ENCODE measurements around the gene CFAP251. TPM values are rescaled to one million over a fixed set of nuclear protein-coding genes. Genes with fewer than 3 reads are reported as not detected.
A peak's percentile ranks its signal among the peaks of the same experiment; 100 is the strongest.

Gene CFAP251
- total and polyA plus RNA-seq, 10 of the 15 experiments (the other 5 are each of a cell fraction or from before 2014, with no cell fraction given), result 0.10 to 0.97 (median 0.64) TPM

GRCh38 chr12:122004633-122005071 lies 86.3 kb downstream of the CFAP251 start:
- ChIA-PET POLR2A (no interaction called here), CTCF (interaction anchor here (1.2 kb wide), 1 partner anchor 86 kb away, joined by 3 read pairs; the partner anchor contains the start of gene CFAP251), RAD21 (ENCODE audit: unreplicated experiment) (interaction anchor here (1.2 kb wide), 1 partner anchor 13 kb away, joined by 3 read pairs; no protein-coding TSS in a partner anchor), SMC1A (ENCODE audit: uncharacterized antibody, unreplicated experiment) (interaction anchor here (0.8 to 4.3 kb wide), 6 partner anchors 13 to 58 kb away, joined by 3 to 20 read pairs (median 4); no protein-coding TSS in a partner anchor)
- peak overlapping the region; percentile 7; the same call in 1 of the 2 replicates for H3K4me2 ChIP-seq (ENCODE audit: control insufficient read depth, insufficient read depth)
- no peaks in the 10 kb centered on the region for H3K36me3 ChIP-seq (ENCODE audit: control insufficient read depth in 2 of 2, insufficient read depth in 2 of 2, low read length in 1 of 2)
- H3K4me1 ChIP-seq (ENCODE audit: control insufficient read depth, insufficient read depth, low read length), result peaks cover 37% of the 10 kb centered on the region
- H3K79me2 ChIP-seq (ENCODE audit: control insufficient read depth, insufficient read depth, low read length), result no peaks in the 10 kb centered on the region
- no peak overlapping the region for H3K27ac ChIP-seq (ENCODE audit: control insufficient read depth, insufficient read depth)
- H3K9me3 ChIP-seq (replicated peaks; ENCODE audit: control insufficient read depth, insufficient read depth, low read length), result no peaks in the 10 kb centered on the region; the same call in 2 of the 3 replicates
- no peak for TF ChIP-seq MAX (IDR thresholded peaks at IDR 0.05; ENCODE audit: low read depth, low read length)
- ATAC-seq (no peak), FAIRE-seq (peak; percentile 86), DNase-seq (ENCODE audit: low read depth, low spot score) (no peak)
- BruUV-seq (replicated peaks), result no TSS peak
- 51% methylated on average over 12 of the region's 12 CpGs for WGBS (ENCODE audit: insufficient coverage, insufficient replicate concordance, low lambda C conversion rate, missing lambda C conversion rate)
- H3K9ac ChIP-seq (ENCODE audit: control insufficient read depth, insufficient read depth, low read length), result no peak overlapping the region
- intact Hi-C loops (cut with micrococcal nuclease; ENCODE audit: unreplicated experiment), result no loop called here
- in situ Hi-C loops (cut with MboI), result no loop called here
- no peaks in the 10 kb centered on the region for H4K20me1 ChIP-seq (ENCODE audit: control insufficient read depth, insufficient read depth)
- H3K27me3 ChIP-seq (replicated peaks in 1 of 2; ENCODE audit: control insufficient read depth in 2 of 2, insufficient read depth in 2 of 2, low read length in 1 of 2), result peaks cover 2 to 5% of the 10 kb centered on the region in 2 experiments; a peak in 3 of 4 replicates
- H3K4me3 ChIP-seq, result no peak overlapping the region
- no peak overlapping the region for H2AFZ ChIP-seq (ENCODE audit: control insufficient read depth, low read depth, low read length)

GRCh38 chr12:122005252-122005776 lies 86.9 kb downstream of the CFAP251 start:
- DNase-seq (ENCODE audit: low read depth, low spot score) (no peak), ATAC-seq (no peak), FAIRE-seq (no peak)
- ChIA-PET SMC1A (ENCODE audit: uncharacterized antibody, unreplicated experiment) (interaction anchor here (0.8 to 4.3 kb wide), 5 partner anchors 14 to 58 kb away, joined by 3 to 20 read pairs (median 4); no protein-coding TSS in a partner anchor), RAD21 (ENCODE audit: unreplicated experiment) (interaction anchor here (1.2 kb wide), 1 partner anchor 13 kb away, joined by 3 read pairs; no protein-coding TSS in a partner anchor), POLR2A (no interaction called here), CTCF (interaction anchor here (1.1 to 1.2 kb wide), 2 partner anchors 13 to 87 kb away, joined by 3 to 4 read pairs; partner anchors contain the start of gene CFAP251)
- no peak for TF ChIP-seq NKRF (conservative IDR thresholded peaks at IDR 0.05)
- no peak for TF ChIP-seq MTA2 (IDR thresholded peaks at IDR 0.05; ENCODE audit: low read depth)
- no peak for TF ChIP-seq RELA (IDR thresholded peaks at IDR 0.05; ENCODE audit: borderline replicate concordance, partially characterized antibody)
- TF ChIP-seq PBX3 (IDR thresholded peaks at IDR 0.05; ENCODE audit: insufficient replicate concordance, low read depth, low read length), result no peak
- 0 out of 2 replicates have a peak overlapping the region, but pooled peaks have one; percentile 7 for H3K4me2 ChIP-seq (ENCODE audit: control insufficient read depth, insufficient read depth)
- H3K36me3 ChIP-seq (ENCODE audit: control insufficient read depth in 2 of 2, insufficient read depth in 2 of 2, low read length in 1 of 2), result no peaks in the 10 kb centered on the region
- H2AFZ ChIP-seq (ENCODE audit: control insufficient read depth, low read depth, low read length), result no peak overlapping the region
- WGBS (ENCODE audit: insufficient coverage, insufficient replicate concordance, low lambda C conversion rate, missing lambda C conversion rate), result 55% methylated on average over 11 of the region's 11 CpGs
- H4K20me1 ChIP-seq (ENCODE audit: control insufficient read depth, insufficient read depth), result no peaks in the 10 kb centered on the region
- no peak overlapping the region for H3K4me3 ChIP-seq
- H3K9me3 ChIP-seq (replicated peaks; ENCODE audit: control insufficient read depth, insufficient read depth, low read length), result no peaks in the 10 kb centered on the region
- peaks cover 4 to 5% of the 10 kb centered on the region in 2 experiments; a peak in 3 of 4 replicates for H3K27me3 ChIP-seq (replicated peaks in 1 of 2; ENCODE audit: control insufficient read depth in 2 of 2, insufficient read depth in 2 of 2, low read length in 1 of 2)
- BruUV-seq (replicated peaks), result no TSS peak
- in situ Hi-C loops (cut with MboI) (no loop called here), intact Hi-C loops (cut with micrococcal nuclease; ENCODE audit: unreplicated experiment) (no loop called here)
- H3K4me1 ChIP-seq (ENCODE audit: control insufficient read depth, insufficient read depth, low read length), result peaks cover 41% of the 10 kb centered on the region
- no peak overlapping the region for H3K27ac ChIP-seq (ENCODE audit: control insufficient read depth, insufficient read depth)
- H3K9ac ChIP-seq (ENCODE audit: control insufficient read depth, insufficient read depth, low read length), result no peak overlapping the region
- no peaks in the 10 kb centered on the region for H3K79me2 ChIP-seq (ENCODE audit: control insufficient read depth, insufficient read depth, low read length)

Measured in GM12878 (cell line).